Fibroblast of peridontal ligament (primary cell): ENCODE measurements around the gene CFAP54.
"Not testable (repeated sequence)": the region's sequence is repeated elsewhere in the genome, so short reads cannot be mapped to it uniquely, and the experiment has no call there.

ENCODE experiments used
- DNase-seq: peaks from one replicate; pipeline ENCODE4 v3.0.0-alpha.2; 2010; ENCODE audit errors: extremely low read depth

The CFAP54 gene

DNA sequence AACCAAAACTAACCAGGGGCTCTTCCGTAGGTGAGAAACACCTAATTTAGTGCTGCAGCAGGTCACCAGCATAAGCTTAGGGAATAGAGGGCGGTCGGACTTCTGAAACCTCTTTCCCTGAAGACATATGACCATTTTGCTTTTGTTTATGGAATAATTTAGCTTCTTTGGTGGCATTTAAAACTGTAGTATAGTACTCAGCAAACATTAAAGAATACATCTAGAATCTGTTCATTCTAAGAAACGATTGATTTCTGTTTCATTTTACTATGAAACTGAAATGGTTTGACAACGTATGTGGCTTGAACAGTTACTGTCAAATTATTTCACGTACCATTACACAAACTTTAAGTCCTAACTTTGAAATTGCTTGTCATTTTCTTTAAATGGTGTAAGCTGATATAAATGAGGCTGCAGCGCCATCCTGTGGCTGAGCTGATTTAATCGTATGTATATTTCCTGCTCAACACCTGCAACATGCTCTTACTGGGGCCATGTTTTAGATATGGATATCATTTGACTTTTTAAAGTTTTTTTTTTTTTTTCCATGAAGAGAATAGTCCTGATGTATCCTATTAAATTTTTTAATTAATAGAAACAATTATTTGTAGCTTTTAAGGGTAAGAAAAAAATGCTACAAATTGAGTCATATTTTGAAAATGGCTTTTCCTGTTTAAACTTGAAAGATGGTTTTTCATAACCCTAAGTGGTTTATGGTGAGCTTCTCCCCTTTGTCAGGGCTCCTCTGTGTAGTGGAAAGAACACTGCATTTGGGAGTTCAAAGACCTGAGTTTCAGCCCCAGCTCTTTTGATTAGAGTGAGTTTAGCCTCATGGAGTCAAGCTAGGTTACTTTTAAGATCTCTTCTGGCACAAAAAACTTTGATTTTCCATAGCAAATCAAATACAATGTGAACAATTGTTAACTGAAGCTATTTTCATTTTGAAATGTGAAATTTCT, 27.4 kb downstream of the CFAP54 start:
- peak; percentile 92 for DNase-seq

DNA sequence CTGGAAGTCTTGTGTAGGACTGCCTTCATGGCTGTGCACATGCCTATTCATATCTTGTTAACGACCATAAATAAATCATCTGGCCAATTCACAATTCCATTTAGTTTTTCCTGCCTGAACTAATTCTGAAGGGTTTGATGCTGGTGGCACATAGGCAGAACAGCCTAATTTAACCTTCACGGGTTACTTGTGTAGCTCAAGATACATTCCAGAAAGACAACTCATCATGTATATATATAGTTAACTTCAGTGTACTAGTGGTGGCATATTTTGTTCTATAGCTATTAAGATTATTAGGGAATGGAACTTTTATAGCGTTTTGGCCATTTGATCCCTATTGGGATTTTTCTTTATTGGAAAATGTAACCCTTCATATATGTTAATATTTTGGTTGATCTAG, 31.4 kb downstream of the CFAP54 start:
- peak; percentile 12 for DNase-seq

- DNase-seq, result no peak
Observed at GRCh38 chr12:96521895-96522682, 32.7 kb downstream of the CFAP54 start.

GRCh38 chr12:96522690-96523089, 33.3 kb downstream of the CFAP54 start:
- no peak for DNase-seq

- no peak for DNase-seq
Observed at GRCh38 chr12:96526110-96526509, 36.7 kb downstream of the CFAP54 start.

DNA sequence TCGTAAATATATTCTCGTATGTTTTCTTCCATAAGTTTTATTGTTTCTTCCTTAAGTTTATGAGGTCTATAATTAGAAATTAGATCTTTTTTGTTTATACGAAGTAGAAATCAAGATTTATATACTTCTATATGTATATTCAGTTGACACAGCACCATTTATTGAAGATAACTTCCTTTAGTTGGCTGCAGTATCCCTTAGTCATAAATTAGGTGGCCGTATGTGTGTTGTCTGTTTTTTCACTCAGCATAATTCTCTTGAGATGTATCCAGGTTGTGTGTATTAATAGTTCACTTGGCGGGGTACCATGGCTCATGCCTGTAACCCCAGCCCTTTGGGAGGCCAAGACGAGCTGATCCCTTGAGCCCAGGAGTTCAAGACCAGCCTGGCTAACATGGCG, 40.5 kb downstream of the CFAP54 start:
- DNase-seq, result no peak

GRCh38 chr12:96534339-96534738, 45.0 kb downstream of the CFAP54 start:
- no peak for DNase-seq

GRCh38 chr12:96548384-96548783, 59.0 kb downstream of the CFAP54 start:
- no peak for DNase-seq

DNA sequence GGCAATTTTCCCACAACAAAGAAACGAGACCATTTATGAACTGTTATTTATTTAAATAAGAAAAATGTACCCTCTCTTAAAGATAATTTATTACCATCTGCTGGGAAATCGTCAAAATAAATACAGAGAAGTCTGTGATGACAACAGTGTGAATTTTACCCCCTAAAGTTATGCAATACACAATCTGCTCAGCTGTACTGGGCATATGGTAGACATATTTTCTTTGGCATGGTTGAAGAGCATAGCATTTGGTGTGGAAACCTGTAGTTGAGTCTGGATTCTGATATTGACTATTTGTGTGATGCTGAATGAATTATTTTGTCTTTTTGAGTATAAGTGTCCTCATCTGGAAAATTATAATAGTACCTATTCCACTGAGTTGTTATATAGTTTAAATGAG, 60.0 kb downstream of the CFAP54 start:
- no peak for DNase-seq

DNA sequence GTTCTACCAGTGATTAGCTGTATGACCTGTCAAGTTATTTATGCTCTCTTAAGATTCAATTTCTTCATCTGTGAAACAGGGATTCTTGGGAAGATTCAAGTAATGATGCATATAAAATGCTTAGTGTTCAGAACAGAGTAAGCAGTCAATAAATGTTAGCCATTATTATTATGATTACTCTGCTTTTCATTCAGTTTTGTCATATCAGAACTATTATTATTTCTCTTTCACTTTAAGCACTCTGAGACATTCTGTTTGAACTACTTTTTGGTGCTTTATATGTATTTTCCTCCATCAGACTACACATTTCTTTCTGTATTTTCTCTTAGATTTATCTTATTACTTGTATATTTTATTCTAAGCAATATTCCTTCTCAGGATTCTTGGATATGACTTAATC, 81.2 kb downstream of the CFAP54 start:
- DNase-seq, result no peak

DNA sequence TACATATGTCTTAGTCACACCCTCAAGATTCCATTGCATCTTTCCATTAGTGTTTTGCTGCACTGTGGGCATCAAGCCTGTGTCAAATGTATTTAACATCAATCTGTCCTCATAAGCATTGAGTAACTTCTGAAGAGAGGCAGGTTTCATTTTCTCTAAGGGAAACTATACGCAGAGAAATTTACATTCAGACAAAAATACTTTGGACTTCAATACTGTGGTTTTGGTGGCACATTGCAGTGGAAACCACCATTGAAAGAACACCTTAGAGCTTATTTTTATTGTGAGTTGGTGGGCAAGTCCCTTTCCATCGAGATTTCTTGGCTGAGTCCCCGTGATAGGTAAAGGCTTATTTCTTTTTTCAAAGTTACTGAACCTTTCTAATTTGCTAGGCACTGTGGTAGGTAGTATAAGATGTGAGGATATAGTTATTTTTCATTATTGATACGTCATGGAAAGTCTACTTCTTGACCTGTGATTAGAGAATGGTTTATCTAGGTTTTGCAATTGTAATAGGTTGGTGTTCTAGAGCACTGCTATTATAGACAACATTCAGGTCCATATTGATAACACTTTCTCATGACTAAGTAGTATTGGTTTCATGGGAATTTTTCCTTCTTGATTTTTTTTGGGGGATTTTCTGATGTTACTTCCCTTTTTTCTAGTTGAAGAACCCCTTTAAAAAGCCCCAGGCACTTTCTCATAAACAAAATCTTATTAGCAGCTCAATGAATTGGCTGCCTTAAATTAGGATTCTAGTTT, 81.9 kb downstream of the CFAP54 start:
- DNase-seq, result no peak

- DNase-seq, result peak; percentile 77
Observed at GRCh38 chr12:96578526-96579125, 89.2 kb downstream of the CFAP54 start.

DNA sequence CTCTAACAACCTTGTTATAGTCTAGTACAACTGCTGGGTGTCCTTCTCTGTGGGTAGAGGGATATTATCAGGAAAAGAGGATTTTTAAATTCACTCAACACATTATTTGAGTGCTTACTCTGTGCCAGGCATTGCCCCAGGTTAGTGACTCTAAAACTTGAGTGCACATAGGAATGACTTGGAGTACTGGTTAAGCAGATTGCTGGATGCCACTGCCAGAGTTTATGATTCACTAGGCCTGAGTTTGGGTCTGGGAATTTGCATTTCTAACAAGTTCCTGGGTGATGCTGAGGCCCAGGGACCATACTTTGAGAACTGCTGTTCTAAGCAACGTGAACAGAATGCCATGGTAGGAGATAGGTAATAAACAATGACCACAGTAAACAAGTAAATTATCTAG, 96.6 kb downstream of the CFAP54 start:
- DNase-seq, result no peak

GRCh38 chr12:96587691-96588090, 98.3 kb downstream of the CFAP54 start:
- DNase-seq, result no peak

DNA sequence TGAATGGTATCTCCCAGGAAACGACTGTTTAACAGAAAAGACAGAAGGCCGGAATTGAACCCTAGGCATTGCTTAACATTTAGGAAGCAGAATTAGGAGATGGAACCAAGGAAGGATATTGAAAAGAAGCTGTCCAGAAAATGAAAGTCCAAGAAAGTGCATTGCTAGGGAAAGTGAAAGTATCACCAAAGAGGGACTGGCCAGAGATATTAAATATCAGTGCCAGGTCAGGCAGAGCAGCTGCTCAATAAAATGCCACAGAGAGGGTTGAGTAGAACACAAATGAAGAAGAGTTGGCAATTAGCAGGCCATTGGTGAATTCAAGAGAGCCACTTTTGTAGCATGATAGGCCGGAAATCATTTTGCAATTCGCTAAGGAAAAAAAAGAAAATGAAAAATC, 101.6 kb downstream of the CFAP54 start:
- DNase-seq, result peak; percentile 7

DNA sequence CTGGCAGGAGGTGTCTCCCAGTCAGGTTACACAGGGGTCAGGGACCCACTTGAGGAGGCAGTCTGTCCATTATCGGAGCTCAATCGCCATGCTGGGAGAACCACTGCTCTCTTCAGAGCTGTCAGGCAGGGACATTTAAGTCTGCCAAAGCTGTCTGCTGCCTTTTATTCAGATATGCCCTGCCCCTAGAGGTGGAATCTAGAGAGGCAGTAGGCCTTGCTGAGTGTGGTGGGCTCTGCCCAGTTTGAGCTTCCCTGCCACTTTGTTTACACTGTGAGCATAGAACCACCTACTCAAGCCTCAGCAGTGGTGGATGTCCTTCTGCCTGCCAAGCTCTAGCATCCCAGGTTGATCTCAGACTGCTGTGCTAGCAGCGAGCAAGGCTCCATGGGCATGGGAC, 115.0 kb downstream of the CFAP54 start:
- DNase-seq, result not testable (repeated sequence)

DNA sequence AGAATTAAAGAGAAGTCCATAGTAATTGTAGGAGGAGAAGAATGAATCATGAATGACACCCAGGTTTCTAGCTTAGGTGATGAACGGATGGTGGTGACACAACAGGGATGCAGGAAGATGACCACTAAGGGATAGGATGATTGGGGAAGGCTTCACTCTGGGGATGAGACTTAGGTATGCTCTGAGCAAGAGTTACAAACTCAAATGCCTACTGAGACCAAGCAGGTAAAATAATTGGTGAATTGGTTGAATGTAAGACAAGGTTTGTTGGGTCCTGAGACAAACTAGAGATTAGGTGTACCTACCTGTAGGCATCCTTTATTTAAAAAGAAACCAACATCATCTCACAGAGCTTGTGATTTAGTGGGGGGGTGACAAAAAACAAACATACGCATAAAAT, 116.3 kb downstream of the CFAP54 start:
- DNase-seq, result no peak

DNA sequence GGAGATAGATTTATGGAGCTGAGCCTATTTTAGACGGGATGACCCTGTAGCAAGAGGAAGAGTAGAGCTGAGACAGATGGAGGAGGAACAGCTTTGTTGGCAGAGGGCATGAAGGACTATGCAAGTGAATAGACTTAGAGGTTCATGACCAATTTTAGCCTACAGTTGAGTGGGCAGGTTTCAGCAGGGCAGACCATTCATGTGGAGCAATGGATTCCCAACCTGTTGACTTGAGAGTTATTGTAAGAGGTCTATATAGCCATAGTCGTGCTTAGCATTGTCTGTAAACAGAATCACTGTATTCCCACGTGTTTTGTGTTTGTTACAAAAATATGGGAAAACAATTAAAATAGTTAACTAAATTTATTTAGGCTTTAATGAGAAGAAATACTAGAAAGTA, 116.8 kb downstream of the CFAP54 start:
- DNase-seq, result no peak

DNA sequence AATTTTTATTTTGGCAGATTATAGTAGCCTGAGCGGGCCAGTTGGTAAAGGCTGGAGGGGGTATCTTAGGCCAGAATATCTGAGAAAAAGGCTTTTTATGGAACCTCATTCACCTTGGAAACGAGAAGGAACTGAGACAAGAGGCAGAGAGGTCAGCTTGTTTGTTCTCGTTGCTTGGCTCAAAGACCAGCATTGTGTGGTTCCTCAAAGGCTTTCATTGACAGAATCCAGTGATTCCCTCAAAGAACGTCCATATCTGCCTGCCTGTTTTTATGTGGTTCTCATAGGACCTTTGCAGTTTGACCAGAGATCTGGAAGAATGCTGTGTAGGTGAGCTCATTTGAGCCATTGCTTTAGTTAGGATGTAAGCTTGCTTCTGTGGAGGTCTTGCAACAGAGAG, 117.3 kb downstream of the CFAP54 start:
- DNase-seq, result no peak

DNA sequence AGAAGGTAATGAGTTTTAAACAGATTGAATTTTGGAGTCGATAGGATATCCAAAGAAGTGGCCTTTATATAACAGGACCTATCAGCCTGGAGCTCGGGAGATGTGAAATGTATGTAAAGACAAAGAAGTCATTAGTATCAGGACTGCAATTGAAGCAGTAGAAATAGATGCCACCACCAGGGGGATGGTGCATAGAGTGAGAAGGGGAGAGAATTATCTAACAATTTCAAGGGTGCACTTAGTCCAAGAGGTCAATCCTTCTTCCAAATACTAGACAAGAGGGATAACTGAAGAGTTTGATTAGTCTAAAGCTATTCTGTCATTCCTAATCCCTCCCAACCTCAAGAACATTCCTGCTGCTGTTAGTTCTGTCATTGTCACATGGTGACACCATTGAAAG, 127.8 kb downstream of the CFAP54 start:
- no peak for DNase-seq

DNA sequence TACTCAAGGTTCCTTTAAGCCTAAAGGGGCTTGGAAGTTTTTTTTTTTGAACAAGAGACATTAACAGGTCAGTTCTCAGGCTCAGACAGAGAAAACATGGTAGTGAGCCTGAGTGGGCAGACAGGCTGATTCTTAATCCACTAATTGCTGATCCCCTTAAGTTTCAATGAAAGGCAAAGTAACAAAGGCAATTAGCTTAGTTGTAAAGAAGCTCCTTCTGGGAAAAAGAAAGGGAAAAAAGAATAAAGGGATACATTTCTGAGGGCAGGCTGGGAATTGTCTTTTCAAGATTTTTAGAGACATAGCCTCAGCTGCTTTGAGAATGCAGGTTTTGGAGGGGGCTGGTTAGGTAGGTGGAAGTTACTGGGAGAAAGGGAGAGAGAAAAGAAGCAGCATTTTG, 133.8 kb downstream of the CFAP54 start:
- DNase-seq, result no peak
